ENCODE measurements around the gene NOX4.
"Not testable (repeated sequence)": the region's sequence is repeated elsewhere in the genome, so short reads cannot be mapped to it uniquely, and the experiment has no call there.

Gene NOX4

DNA sequence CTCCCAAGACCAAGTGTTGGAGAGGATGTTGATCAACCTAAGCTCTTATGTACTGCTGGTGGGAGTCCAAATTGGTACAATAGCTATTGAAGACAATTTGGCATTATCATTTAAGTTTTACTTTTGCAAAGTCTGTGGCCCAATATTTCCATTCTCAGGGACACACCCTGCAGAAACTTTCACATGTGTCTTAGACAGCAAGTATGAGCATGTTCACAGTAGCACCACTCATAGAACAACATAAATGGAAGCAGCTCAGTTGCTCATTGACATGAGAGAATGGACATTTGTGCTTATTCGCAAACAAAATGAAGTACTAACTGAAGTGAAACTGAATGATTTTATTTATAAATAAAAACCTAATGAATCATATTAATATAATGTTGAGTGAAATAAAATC is 135.5 kb downstream of the NOX4 start:
- no peak overlapping the region for H3K27ac Mint-ChIP-seq
- no peak overlapping the region for H3K4me3 Mint-ChIP-seq
- no peaks in the 10 kb centered on the region for H3K4me1 Mint-ChIP-seq
- no peaks in the 10 kb centered on the region for H3K9me3 Mint-ChIP-seq
- no peaks in the 10 kb centered on the region for H3K36me3 Mint-ChIP-seq (ENCODE audit: low read depth)
- no peaks in the 10 kb centered on the region for H3K27me3 Mint-ChIP-seq (ENCODE audit: low read depth, poor library complexity)
- TF ChIP-seq, protein P1, sequence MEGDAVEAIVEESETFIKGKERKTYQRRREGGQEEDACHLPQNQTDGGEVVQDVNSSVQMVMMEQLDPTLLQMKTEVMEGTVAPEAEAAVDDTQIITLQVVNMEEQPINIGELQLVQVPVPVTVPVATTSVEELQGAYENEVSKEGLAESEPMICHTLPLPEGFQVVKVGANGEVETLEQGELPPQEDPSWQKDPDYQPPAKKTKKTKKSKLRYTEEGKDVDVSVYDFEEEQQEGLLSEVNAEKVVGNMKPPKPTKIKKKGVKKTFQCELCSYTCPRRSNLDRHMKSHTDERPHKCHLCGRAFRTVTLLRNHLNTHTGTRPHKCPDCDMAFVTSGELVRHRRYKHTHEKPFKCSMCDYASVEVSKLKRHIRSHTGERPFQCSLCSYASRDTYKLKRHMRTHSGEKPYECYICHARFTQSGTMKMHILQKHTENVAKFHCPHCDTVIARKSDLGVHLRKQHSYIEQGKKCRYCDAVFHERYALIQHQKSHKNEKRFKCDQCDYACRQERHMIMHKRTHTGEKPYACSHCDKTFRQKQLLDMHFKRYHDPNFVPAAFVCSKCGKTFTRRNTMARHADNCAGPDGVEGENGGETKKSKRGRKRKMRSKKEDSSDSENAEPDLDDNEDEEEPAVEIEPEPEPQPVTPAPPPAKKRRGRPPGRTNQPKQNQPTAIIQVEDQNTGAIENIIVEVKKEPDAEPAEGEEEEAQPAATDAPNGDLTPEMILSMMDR (IDR thresholded peaks at IDR 0.05): no peak
- no peak for DNase-seq

DNA sequence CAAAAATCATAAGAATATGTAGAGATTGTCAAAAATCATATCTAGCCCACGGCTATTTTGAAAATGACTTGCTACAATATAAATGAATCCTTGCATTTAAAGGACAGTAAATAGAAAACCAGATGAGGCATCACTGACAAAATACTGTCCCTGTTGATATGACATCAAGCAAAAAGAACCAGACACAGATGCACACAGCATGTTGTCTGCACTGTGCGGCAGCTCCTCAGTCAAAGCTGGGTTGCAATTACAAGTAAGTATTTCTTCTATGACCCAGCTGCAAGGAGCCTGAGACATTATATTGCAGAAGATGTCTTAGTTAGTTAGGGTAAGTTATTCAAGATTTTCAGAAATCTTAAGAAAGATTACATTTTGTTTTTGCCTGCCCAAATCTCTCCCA is 136.7 kb downstream of the NOX4 start:
- DNase-seq; H3K27ac Mint-ChIP-seq; H3K4me1 Mint-ChIP-seq; H3K36me3 Mint-ChIP-seq (ENCODE audit: low read depth); H3K4me3 Mint-ChIP-seq; H3K27me3 Mint-ChIP-seq (ENCODE audit: low read depth, poor library complexity); H3K9me3 Mint-ChIP-seq: not testable (repeated sequence)

DNA sequence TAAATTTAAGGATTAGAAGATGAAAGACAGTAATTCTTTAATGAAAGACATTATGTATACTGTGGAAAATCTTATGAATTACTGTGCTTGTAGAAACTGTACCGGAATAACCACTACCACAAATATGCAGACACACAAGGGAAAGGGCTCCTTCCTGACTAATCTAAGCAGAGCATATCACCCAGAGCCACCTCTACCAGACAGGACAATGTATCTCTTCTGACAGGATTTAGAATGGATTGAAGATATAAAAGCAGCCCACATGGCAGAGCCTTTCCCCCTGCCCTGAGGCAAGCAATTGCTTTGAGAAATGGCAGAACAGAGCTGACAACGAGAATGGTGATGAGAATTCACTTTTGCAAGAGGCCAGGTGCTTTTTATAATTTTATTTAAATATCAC is 144.1 kb downstream of the NOX4 start:
- Mint-ChIP-seq H3K4me1 (peaks cover 4% of the 10 kb centered on the region), H3K27me3 (ENCODE audit: low read depth, poor library complexity) (no peaks in the 10 kb centered on the region), H3K9me3 (no peaks in the 10 kb centered on the region), H3K36me3 (ENCODE audit: low read depth) (no peaks in the 10 kb centered on the region), H3K4me3 (no peak overlapping the region), H3K27ac (no peak overlapping the region)
- TF ChIP-seq, protein P1 (IDR thresholded peaks at IDR 0.05): no peak
- no peak for DNase-seq

DNA sequence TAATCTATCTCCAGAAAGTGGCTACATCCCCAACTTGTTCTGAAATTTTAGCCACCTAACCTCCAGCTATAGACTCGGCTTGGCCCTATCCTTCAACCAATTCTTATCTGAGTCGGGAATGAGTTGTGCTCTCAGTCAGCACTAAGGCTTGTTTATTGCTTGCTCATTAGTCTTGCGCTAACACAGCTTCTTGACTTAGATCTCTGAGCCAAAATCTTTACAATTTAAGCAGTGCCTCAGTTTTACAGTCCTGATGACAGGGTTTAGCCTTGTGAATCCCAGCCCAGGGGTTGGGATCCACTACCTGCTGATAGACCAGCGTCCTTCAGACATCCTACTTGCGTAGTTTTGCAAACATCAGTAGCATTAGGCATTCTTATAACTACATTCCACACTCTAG is 144.6 kb downstream of the NOX4 start:
- H3K9me3 Mint-ChIP-seq: no peaks in the 10 kb centered on the region
- peaks cover 4% of the 10 kb centered on the region for H3K4me1 Mint-ChIP-seq
- no peak overlapping the region for H3K27ac Mint-ChIP-seq
- DNase-seq: no peak
- no peaks in the 10 kb centered on the region for H3K27me3 Mint-ChIP-seq (ENCODE audit: low read depth, poor library complexity)
- TF ChIP-seq, protein P1 (IDR thresholded peaks at IDR 0.05): no peak
- no peaks in the 10 kb centered on the region for H3K36me3 Mint-ChIP-seq (ENCODE audit: low read depth)
- H3K4me3 Mint-ChIP-seq: no peak overlapping the region

DNA sequence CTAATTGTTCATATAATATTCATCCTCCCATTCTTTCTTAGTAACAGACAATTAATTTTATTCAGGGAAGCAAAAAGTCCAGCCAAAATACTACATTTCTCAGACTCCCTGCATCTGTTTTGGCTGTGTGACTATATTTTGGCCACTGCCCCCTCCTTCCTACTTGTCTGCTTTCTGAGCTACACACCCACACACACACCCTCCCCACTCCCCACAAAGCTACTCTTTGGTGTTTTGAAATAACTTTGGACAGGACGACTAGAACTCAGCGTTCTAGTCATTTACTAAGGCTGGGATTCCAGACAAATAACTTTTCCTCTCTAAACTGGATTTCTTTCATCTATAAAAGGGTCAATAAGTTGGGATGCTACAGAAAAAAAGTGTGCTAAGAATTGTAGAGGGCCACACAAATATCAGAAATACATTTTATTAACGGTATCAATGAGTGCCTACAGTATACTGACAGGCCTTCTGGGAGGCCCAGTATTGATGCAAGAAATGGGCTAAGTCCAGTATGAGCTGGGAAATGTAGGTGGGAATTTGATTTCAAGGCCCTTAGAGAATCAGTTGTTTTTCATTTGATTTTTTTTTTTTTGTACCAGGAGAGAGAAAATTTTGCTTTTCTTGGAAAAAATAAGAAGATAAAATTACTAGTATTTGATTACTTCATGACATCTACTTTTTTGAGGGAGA is 148.1 kb downstream of the NOX4 start:
- H3K27me3 Mint-ChIP-seq (ENCODE audit: low read depth, poor library complexity); H3K4me3 Mint-ChIP-seq; H3K9me3 Mint-ChIP-seq; H3K27ac Mint-ChIP-seq; H3K36me3 Mint-ChIP-seq (ENCODE audit: low read depth); H3K4me1 Mint-ChIP-seq; DNase-seq: not testable (repeated sequence)

DNA sequence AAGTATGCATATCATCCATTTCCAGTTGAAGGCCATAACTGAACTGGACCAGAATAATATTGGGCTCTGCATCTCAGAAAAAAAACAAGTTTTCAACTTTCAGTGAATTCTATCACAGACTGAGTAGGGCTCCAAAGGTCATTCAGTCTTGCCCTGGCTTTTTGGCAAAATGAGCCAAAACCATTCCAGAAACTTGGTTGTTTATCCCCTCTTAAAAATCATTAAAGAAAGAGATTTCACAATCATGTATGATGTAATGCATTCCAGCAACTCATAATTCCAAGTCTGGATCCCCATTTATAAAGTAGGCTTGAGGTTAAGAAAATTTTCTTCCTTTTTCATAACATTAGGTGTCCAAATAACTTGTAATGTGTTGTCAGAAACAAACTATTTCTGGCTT is 150.7 kb downstream of the NOX4 start:
- not testable (repeated sequence) for DNase-seq; H3K4me1 Mint-ChIP-seq; H3K27me3 Mint-ChIP-seq (ENCODE audit: low read depth, poor library complexity); H3K9me3 Mint-ChIP-seq; H3K4me3 Mint-ChIP-seq; H3K36me3 Mint-ChIP-seq (ENCODE audit: low read depth); H3K27ac Mint-ChIP-seq

DNA sequence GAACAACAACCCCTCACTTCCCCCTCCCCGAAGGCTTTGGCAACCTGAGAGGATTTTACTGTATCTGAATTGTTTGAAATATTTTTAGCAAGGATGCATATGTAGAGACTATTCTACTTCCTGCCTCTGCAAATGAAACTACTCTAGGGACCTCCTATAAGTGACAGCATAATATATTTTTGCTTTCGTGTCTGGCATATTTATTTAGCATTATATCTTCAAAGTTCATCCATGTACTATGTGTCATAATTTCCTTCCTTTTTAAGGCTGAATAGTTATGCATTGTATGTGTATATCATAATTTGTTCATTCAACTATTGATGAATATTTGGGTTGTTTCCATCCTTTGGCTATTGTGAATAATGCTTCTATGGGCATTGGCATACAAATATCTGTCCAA is 153.1 kb downstream of the NOX4 start:
- not testable (repeated sequence) for H3K27ac Mint-ChIP-seq; H3K27me3 Mint-ChIP-seq (ENCODE audit: low read depth, poor library complexity); H3K9me3 Mint-ChIP-seq; DNase-seq; H3K36me3 Mint-ChIP-seq (ENCODE audit: low read depth); H3K4me3 Mint-ChIP-seq; H3K4me1 Mint-ChIP-seq

DNA sequence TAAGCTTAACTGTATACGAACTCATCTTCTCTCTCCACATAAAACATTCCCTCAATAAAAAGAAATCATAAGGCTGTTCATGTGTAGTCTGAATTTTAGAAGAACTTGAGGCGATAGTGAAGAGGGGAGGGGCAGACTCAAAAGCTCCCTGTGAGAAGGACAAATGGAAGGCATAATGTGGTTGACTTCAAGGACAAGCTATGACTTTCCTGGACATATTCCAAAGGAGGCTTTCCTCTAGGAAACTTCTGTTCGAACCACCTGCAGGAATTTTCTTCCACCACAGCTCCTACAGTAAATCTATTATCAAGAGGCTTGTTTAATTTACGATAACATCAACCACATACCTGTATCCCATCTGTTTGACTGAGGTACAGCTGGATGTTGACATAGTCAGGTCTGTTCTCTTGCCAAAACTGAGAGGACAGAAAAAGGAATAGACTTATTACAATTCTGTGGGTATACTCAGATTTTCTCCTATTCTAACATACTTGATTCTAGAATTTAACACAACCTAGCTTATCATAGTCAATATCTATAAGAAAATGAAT is 154.0 kb downstream of the NOX4 start:
- not testable (repeated sequence) for H3K4me3 Mint-ChIP-seq, H3K9me3 Mint-ChIP-seq

DNA sequence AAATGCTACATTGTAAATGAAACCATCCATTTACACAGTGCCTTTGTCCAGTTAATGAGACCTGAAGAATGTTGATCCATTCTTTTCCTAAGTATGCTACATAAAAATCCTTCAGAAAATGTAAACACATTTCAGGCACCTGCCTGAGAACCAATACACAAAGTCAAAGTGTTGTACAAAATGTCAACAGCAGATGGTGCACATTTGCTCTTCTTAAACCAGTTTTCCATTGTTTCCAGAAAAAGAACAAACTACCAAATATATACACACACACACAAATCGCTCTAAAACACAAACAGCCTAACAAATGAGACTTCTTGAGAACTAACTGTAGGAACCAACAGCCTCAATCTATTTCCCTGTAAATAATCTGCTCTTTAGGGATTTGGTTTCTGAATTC is 157.5 kb downstream of the NOX4 start:
- H3K27ac Mint-ChIP-seq: peak overlapping the region; percentile 24

More for the DNA sequence above, 154.0 kb downstream of the NOX4 start:
- H3K27me3 Mint-ChIP-seq (ENCODE audit: low read depth, poor library complexity); H3K27ac Mint-ChIP-seq; H3K36me3 Mint-ChIP-seq (ENCODE audit: low read depth); H3K4me1 Mint-ChIP-seq; DNase-seq: not testable (repeated sequence)

DNA sequence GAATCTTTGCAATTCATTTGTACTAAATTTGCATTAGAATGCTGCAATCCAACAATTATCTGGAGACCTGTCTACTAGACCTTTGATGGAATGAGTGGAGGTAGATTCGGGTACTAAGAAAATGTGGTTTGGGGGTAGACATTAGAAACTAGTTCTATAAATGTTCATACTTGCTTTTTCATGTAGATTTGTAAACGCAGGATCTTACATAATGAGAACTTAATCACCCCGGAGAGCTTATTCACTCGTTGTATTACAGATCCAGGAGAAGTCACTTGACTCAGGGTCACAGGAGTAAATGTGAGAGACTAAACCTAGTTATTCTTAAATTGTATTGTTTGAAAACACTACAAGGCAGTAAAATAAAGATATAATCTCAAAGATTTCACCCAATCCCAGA is 159.2 kb downstream of the NOX4 start:
- H3K4me3 Mint-ChIP-seq; DNase-seq; H3K27me3 Mint-ChIP-seq (ENCODE audit: low read depth, poor library complexity); H3K27ac Mint-ChIP-seq; H3K9me3 Mint-ChIP-seq; H3K36me3 Mint-ChIP-seq (ENCODE audit: low read depth); H3K4me1 Mint-ChIP-seq: not testable (repeated sequence)

More for the DNA sequence above, 157.5 kb downstream of the NOX4 start:
- H3K9me3 Mint-ChIP-seq; H3K36me3 Mint-ChIP-seq (ENCODE audit: low read depth); H3K27me3 Mint-ChIP-seq (ENCODE audit: low read depth, poor library complexity); H3K4me3 Mint-ChIP-seq; H3K4me1 Mint-ChIP-seq; DNase-seq: not testable (repeated sequence)
